Osteoblast (primary cell): ENCODE data around the gene BAHD1. TPM values are rescaled to one million over a fixed set of nuclear protein-coding genes. Genes with fewer than 3 reads are reported as not detected.

Source experiments
- DNase-seq: peaks from one replicate; pipeline ENCODE4 v3.0.0; 2011; ENCODE audit warnings: low spot score, mixed read lengths; ENCODE audit not compliant: insufficient read length; ENCODE audit errors: missing footprints
- H2AFZ ChIP-seq: 2 replicates; pipeline ENCODE4 v1.6.0; 2011; ENCODE audit warnings: mild to moderate bottlenecking, low read length
- H3K27ac ChIP-seq: 2 replicates; pipeline ENCODE4 v1.5.1; 2011; ENCODE audit warnings: mild to moderate bottlenecking, low read depth, low read length, moderate library complexity
- H3K27me3 ChIP-seq: 2 replicates; pipeline ENCODE4 v1.6.0; 2012; ENCODE audit warnings: mild to moderate bottlenecking, control low read depth, inconsistent platforms, low read length, moderate library complexity; ENCODE audit not compliant: insufficient read depth
- H3K36me3 ChIP-seq: 2 replicates; pipeline ENCODE4 v1.5.1; 2011; ENCODE audit warnings: mild to moderate bottlenecking, low read length, control low read depth, moderate library complexity; ENCODE audit not compliant: insufficient read depth
- H3K4me1 ChIP-seq: 2 replicates; pipeline ENCODE4 v1.5.1; 2011; ENCODE audit warnings: mild to moderate bottlenecking, low read length, control low read depth, moderate library complexity; ENCODE audit not compliant: insufficient read depth
- H3K4me2 ChIP-seq: 2 replicates; pipeline ENCODE4 v1.6.0; 2011; ENCODE audit warnings: mild to moderate bottlenecking, low read length; ENCODE audit not compliant: insufficient read depth
- H3K4me3 ChIP-seq: fragments of 200-600 bp; sonication (generic); 3 replicates; pipeline ENCODE4 v1.5.1; 2012; ENCODE audit warnings: mild to moderate bottlenecking, low read length, inconsistent platforms; ENCODE audit not compliant: insufficient read depth
- H3K79me2 ChIP-seq: 2 replicates; pipeline ENCODE4 v1.6.0; 2012; ENCODE audit warnings: mild to moderate bottlenecking, low read length, control low read depth, inconsistent platforms; ENCODE audit not compliant: insufficient read depth
- H3K9me3 ChIP-seq: 2 replicates; pipeline ENCODE4 v1.5.1; 2011; ENCODE audit warnings: low read depth, low read length, control low read depth
- H4K20me1 ChIP-seq: 2 replicates; pipeline ENCODE4 v1.6.0; 2012; ENCODE audit warnings: mild to moderate bottlenecking, low read length, control low read depth; ENCODE audit not compliant: insufficient read depth
- total RNA-seq: library from RNA; depleted of rRNA; stranded (reverse); fragments of >200 nt; gene quantifications from 2 replicates; pipeline ENCODE4 v1.2.3, GENCODE V29; 2012
- TF ChIP-seq, protein P1 (sequence below): IDR thresholded peaks from 2 replicates; pipeline ENCODE4 v1.5.1; 2011; ENCODE audit warnings: mild to moderate bottlenecking, low read depth, low read length, moderate library complexity; ENCODE audit errors: extremely low read depth

Gene BAHD1
- total RNA-seq, 1 donor: 10.5 TPM

- TF ChIP-seq, protein P1, sequence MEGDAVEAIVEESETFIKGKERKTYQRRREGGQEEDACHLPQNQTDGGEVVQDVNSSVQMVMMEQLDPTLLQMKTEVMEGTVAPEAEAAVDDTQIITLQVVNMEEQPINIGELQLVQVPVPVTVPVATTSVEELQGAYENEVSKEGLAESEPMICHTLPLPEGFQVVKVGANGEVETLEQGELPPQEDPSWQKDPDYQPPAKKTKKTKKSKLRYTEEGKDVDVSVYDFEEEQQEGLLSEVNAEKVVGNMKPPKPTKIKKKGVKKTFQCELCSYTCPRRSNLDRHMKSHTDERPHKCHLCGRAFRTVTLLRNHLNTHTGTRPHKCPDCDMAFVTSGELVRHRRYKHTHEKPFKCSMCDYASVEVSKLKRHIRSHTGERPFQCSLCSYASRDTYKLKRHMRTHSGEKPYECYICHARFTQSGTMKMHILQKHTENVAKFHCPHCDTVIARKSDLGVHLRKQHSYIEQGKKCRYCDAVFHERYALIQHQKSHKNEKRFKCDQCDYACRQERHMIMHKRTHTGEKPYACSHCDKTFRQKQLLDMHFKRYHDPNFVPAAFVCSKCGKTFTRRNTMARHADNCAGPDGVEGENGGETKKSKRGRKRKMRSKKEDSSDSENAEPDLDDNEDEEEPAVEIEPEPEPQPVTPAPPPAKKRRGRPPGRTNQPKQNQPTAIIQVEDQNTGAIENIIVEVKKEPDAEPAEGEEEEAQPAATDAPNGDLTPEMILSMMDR: no peak
- peaks cover 15% of the 10 kb centered on the region for H3K36me3 ChIP-seq
- H3K4me1 ChIP-seq: peaks cover 21% of the 10 kb centered on the region
- H3K4me2 ChIP-seq: no peak overlapping the region
- H3K27ac ChIP-seq: no peak overlapping the region
- H4K20me1 ChIP-seq: peaks cover 12% of the 10 kb centered on the region
- H2AFZ ChIP-seq: no peak overlapping the region
- H3K79me2 ChIP-seq: peaks cover 5% of the 10 kb centered on the region
- no peak for DNase-seq
- no peaks in the 10 kb centered on the region for H3K9me3 ChIP-seq
- no peaks in the 10 kb centered on the region for H3K27me3 ChIP-seq
- no peak overlapping the region for H3K4me3 ChIP-seq
Measured at GRCh38 chr15:40468898-40469331, 28.2 kb downstream of the BAHD1 start.

DNA sequence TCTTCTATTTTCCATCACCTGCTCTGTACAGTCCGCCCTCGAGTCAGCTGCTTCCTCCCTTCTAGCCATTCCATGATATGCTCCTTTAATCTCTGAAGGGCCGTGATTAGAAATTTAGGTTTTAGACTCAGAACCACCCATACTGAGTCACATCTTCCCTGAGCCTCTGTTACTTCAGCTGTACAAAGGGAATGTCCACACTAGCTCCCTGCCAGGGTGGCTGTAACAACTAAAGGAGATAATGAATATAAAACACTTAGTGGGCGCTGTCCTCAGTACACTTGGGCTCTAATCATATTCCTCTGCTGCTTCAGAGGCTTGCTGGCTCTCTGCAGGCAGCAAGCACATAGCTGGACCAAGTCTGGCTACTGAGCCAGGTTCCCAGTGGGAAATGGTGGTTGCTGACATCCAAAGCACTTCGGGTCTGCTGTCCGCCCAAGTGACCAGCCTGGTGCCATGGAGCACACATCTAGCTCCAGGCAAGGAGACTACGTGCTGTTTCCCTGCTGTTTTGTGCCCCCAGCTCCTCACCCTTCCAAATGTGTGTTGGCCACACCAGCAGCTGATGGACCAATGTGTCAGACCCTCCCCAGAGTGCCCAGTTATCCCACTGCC, 29.1 kb downstream of the BAHD1 start:
- TF ChIP-seq, protein P1: no peak
- peak overlapping the region; percentile 81 for H3K4me3 ChIP-seq

GRCh38 chr15:40470423-40471104, 29.8 kb downstream of the BAHD1 start, which contains the start of gene CHST14:
CHST14 (plus strand) TSS chr15:40470984; CDS start chr15:40471214, 230 bp downstream.
- peak; percentile 98 for DNase-seq
- TF ChIP-seq, protein P1: no peak
- Histone ChIP-seq H3K79me2 (peaks cover 5% of the 10 kb centered on the region), H3K9me3 (no peaks in the 10 kb centered on the region), H3K4me2 (peak within 1 kb of the TSS; percentile 97), H4K20me1 (peaks cover 12% of the 10 kb centered on the region), H2AFZ (peak within 1 kb of the TSS; percentile 83), H3K27me3 (no peaks in the 10 kb centered on the region), H3K27ac (peak within 1 kb of the TSS; percentile 26), H3K4me1 (peaks cover 21% of the 10 kb centered on the region), H3K4me3 (peak within 1 kb of the TSS; percentile 81), H3K36me3 (peaks cover 2% of the 10 kb centered on the region)

More for the DNA sequence above, 29.1 kb downstream of the BAHD1 start:
- DNase-seq: peak; percentile 90
- H3K9me3 ChIP-seq: no peaks in the 10 kb centered on the region
- peak overlapping the region; percentile 72 for H3K4me2 ChIP-seq
- no peaks in the 10 kb centered on the region for H3K27me3 ChIP-seq
- peaks cover 21% of the 10 kb centered on the region for H3K4me1 ChIP-seq
- H3K36me3 ChIP-seq: peaks cover 8% of the 10 kb centered on the region
- H2AFZ ChIP-seq: peak overlapping the region; percentile 26
- H4K20me1 ChIP-seq: peaks cover 12% of the 10 kb centered on the region
- peak overlapping the region; percentile 26 for H3K27ac ChIP-seq
- H3K79me2 ChIP-seq: peaks cover 5% of the 10 kb centered on the region
